SHP77 treated with DMSO at 0.1 percent for 48 hours (cell line): ENCODE measurements around the gene PCSK1.
A peak's percentile ranks its signal among the peaks of the same experiment; 100 is the strongest.

Experiments used
- DNase-seq: peaks from one replicate; lab custom pipeline; 2025; lab: John Stamatoyannopoulos, UW

PCSK1 gene

DNA sequence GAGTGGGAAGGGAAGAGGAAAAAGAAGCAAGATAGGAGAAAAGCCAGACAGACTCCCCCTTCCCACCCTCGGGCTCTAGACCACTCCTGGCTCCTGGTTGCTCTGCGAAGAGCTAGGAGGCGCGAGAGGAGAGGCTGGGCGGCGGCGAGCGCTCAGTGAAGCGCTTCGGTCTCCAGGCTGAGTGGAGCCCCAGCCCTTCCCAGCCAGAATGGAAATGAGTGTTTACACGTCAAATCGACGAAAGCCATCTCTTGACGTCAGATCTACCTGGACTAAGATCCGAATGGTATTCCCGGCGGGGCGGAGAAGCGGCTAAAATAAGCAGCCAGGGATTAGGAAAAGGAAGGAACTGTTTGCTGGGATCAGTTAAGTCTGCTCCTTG lies at the start of gene PCSK1:
Gene PCSK1 (minus strand): TSS at position 183 of the 382 bp plus-strand sequence. CDS start 206 bp downstream, outside the sequence.
- DNase-seq: peak; percentile 99

DNA sequence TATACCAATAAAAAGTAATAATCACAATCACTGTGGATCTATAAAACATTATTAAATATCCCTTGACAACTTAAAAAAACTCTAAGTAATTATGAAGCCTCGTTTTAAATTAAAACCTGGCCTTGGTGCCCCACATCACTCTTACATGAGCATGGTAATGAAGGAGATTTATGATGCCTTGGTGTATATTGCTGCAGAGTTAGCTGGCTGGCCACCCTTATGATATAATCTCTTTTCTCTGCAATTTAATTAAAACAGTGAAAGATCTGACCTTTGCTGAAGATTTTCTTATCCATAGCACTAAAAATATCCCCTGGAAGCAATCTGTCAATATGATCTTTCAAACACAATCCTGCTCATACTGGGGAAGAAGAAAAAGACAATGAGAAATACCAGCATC lies 48.8 kb upstream of the PCSK1 start:
- no peak for DNase-seq

DNA sequence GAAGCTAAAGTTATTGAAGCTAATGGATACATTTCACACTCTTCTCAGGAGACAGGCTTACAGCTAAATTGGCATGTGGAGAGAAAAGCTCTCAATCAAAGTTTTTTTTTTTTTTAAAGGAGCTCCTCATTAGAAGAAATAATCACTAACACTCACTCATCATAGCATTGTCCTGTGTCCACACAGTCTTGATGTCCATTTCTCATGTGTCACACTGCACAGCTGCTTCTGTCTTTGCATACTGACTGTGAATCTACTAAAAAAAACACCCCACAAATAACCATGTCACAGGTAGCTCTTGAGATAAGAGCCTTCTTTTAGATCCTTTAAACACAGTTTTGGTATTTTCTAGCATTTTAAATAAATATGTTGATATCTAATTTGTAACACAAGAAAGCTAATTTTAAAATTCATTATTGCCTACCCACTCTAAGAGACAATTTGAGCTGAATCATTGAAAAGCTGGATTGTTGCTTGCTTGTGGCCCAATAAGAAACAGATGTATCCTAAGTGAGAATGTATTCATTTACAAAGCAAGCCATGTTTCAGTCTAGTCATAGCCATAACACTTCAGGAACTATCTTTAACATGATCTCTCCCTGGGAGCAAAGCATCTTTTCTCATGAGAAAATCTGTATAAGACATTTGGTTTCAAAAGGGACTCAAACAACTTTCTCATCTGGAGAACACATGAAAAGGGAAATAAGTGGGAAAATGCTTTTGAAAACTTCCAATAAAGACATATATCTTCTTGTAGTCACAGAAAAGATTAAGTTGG lies 48.1 kb upstream of the PCSK1 start:
- no peak for DNase-seq

DNA sequence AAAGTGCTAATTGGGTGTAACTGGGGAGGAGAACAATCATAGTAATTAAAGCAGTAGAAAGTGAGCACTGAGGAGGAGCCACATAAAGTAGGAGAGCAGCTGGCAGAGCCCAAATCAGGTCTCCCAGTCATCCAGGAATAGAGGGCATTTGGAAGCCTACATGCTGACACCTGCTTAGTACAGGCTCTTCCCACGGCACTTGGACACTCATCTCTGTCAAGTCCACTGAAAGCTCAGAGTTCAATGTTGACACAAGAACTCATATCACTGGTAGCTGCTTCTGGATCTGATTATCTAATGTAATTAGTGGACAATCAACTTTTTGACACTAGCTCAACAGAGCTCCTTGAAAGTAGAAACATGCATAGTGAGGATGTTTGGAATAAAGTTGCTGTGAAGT lies 45.9 kb upstream of the PCSK1 start:
- peak; percentile 51 for DNase-seq

DNA sequence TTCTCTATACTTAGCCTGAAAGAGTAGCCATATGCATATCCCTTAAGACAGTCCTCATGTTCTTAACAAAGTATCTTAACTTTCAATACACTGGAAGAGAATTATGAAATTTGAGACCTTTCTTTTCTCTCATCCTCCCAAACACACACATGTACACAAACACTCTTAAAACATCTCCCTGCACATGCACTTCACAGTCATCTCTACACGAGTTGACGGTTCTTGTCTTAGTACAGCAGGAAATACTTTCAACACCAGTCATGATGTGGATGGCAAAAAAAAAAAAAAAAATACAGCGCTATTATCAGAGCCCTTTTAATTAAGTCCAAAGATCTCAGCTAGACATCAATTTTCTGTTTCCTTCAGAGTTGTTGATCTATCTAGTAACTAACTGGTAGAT lies 43.6 kb upstream of the PCSK1 start:
- no peak for DNase-seq

DNA sequence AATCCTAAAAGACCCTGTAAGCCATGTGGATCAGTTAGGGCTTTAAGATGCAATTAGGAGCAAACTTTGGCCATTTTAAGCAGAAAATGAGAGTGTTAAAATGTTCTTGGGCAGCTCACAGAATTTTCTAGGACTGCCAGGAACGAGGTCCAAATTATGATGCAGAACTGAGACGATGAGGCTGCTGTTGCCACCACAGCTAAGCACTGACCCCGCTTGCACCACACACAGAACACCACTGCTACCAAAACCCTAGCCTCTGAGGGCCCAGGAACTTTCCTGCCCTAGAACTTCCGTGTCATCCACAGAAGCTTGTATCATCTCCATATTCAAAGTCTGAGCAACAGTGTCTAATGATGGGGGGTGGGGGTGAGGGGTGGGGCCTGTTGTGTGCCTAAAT lies 41.0 kb upstream of the PCSK1 start:
- DNase-seq: no peak

DNA sequence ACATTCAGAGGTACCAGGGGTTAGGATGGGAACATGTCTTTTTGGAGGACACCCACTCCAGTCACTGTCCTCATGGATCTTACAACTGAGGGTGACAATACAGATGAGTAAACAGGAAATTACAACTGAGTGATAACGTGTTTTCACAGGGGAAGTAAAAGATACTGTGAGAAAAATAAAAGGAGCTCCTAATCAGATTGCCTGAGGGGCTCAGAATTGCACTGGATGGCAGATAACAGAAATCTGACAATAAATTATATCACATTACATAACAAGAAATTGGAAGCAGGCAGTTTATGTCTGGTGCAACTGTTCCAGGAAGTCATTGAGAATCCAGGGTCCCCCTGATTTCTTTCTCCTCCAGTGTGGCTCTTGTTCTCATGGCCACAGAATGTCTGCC lies 40.1 kb upstream of the PCSK1 start:
- no peak for DNase-seq

DNA sequence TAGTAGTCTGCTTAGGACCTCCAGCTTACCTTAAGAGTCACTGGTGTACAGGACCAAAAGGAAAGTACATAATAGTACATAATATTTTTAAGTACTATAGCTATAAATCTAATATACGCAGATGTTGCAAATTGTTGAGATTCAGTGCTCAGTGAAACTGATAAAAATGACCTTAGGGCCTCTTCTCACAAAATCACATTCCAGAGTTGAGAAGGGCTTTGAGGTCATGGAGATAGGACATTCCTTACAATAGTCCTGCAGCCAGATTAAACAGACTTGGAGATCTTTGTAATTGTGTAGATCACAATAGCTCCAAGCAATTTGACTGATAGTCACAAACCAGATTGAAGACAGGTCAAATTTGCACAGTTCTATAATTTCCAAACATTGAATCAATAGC lies 37.7 kb upstream of the PCSK1 start:
- DNase-seq: no peak

DNA sequence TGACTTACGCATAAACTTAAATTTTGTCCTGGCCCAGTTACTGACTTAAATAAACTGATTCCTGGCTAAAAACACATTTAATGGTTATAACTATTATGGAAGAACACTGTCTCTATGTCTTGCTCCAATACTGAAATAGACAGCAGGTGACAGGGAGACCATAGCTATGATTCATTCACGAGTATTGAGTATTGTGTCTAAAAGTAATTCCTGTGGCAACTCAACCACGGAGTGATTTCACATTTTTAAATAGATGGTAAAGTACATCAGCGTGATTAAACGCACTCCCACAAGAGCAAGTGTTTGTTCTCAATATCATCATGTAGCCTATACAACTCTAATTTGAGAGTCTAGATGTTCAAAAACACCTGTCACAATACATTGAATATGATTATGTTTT lies 35.9 kb upstream of the PCSK1 start:
- DNase-seq: peak; percentile 80

DNA sequence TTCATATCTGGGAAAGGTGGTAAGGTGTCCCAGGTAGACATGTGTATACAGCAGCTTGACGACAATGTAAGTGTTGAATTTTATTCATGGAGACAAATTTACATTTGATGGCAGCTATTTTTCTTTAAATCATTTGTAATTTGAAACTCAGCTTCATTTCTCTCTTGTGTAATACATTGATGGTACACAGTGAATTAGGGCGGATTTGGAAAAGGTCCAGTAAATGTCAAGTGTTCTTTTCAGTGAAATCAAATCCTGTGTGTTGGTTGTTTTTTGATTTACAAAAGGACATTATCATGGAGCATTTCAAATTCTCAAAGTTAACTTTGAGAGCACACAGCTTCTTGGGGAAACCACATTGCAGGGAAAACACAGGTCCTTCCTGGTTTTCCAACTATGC lies 30.0 kb upstream of the PCSK1 start:
- DNase-seq: no peak

DNA sequence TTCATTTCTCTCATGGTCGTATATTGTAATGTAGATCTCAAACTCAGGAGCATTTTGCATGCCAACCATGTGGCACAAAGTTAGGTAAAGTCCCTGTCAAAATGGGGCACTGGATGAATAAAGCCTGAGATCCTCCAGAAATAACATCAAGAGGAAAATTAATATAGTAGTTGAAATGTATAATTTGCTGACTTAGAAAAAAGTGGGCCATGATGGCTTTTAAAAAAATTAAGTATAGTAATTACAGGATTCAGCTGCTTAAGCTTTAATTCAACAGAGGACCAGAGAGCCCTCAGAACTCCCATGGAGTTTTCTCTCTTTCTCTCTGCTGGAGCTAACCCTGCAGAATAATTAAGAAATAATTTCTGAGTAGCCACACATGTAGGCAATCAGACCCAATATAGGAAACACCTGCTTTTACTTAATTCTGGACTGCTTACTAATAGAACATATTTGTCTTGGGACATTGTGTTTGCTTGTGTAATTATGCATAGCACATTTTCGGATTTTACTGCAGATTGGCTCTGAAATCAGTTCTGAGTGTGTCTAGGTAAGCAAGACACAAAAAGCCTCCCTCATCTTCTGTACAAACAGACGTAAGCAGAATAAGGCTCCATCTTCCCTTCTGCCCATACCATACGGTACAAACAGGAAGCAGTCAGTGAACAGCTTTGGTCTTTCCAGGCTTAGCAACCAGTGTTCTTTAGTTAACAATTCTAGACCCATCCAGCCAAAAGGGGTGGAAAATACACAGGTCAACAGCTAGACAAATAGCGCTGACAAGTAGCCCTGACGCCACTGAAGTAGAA lies 26.5 kb upstream of the PCSK1 start:
- peak; percentile 97 for DNase-seq

DNA sequence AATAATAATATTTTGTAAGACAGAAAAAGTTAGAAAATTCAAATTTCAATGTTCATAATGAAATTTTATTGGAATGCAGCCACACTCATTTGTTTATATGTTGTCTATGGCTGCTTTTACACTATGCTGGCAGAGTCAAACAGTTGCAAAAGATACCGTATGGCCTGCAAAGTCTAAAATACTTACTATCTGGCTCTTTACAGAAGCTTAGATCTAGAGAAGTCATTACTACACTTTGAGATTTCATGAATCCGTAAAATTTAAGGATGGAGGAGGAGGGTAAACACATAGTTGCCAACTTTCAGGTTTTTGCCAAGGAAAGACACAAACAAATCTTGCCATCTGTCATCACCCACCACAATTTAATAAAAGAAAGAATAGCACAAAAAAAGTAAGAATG lies 25.1 kb upstream of the PCSK1 start:
- DNase-seq: no peak

DNA sequence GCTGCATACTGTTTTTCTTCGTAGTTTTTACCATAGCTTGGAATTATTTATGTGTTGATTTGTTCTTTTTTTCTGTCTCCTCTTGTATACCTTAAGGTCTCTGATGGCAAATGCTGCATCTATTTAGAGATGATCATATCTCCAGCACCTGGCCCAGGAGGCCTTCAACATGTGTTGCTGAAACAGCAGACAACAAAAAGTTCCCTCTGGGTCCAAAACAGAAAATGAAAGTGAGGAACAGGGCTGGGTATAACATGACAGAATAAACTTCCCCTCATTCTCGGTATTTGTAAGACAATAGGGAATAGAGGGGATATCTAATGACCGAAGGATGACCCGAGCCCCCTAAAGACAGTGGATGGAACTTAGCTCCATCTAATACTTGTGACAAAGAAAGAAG lies 22.7 kb upstream of the PCSK1 start:
- no peak for DNase-seq

DNA sequence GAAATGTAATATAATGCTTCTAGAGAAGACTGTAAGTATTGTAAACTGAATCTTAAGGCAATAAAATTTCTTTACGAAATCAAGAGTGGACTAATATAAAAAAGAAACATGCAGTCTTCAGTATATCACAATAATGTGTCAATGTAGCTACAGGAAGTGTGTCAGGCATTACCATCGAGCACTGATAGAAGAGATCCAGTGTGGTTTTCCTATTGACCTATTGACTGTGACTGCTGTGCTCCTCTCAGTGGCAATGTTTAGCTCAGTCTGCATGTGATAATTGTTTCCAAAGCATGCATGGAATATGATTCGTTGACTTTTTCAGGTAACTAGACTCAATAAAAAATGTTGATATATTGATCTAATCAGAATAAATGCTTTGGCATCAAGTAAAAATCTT lies 20.3 kb upstream of the PCSK1 start:
- DNase-seq: no peak

DNA sequence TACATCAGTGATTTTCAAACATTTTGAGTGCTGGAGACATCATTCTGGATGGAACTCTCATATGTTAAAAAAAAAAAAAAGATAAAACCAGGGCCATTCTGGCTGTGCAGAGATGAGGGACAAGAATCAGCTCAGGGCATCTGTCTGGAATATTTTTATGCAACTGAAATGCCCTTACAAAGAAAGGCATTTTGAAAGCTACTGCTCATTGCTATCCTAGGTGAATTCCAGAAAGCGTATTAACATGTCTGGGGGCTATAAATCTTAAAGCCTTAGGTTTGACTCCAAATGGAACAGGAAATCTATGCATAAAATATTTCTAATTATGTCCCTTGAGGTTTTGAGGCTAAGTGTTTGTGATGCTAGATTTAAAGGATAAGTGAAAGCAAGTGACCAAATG lies 14.9 kb upstream of the PCSK1 start:
- DNase-seq: no peak

DNA sequence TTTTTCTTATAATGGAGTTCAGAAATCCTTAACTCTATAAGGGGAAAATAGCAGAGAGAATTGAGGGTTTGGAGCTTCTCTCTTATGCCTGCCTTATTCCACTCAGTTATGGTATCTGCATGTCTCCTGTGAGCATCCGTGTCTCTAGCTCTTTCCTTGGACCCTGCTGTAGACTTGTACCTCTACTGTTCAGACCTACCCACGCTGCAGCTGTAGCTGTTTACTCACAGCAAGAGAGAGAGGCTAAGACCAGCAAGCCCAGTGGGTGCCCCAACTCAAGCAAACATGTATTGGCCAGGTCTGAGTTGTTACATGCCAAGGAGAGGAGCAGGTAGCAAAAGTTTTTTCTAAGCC lies 7.1 kb upstream of the PCSK1 start:
- DNase-seq: no peak

DNA sequence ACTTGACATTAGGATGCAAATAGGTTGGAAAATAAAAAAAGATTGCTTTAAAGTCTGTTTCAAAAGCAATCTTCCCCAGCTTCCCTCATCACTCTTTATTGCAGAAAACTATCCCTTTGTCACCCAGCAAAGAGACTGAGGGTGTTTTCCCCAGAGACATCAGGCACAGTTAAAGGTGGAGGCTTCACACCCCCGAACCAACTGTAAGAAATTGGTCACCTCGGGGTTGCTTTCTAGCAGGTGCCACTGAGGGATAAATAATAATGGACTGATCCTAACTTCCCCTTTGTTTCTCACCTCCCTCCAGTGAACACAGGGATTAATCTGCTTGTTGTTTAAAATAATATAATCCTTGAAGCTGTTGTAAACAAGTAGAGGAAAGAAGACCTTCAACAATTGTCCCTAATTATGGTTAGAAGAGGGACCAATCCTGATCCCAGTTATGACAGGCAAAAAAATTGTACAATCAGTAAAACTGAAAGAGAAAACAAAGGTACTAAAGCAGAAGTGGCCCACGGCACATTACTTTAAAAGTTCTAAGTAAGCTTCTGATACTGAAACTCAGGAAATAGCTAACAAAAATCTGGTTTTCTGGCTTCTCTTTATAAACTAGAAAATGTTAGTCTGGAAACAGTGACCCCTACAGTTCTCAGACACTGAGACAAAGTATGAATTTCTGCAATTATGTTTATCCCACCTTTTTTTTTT lies 6.6 kb upstream of the PCSK1 start:
- DNase-seq: no peak

DNA sequence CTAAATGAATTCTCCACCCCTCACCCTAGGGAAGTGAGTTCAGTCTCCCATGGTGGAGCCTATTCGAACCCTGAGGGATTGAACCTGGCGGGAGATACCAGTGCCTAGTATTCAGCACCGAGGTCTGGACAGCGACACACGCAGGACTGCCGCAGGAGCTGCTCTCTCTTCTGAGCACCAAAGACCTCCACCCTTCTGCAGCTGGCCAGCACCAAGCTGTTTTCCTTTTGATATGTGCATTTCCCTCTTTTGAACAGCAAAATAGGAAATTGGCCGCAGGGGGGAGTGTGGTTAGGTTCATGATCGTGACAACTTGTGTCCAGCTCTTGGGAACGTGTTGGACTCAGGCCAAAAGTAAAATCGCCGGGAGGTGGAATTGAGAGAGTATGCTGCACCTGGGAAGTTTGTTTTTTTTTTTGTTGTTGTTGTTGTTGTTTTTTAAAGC lies 1.2 kb upstream of the PCSK1 start:
- DNase-seq: peak; percentile 96

DNA sequence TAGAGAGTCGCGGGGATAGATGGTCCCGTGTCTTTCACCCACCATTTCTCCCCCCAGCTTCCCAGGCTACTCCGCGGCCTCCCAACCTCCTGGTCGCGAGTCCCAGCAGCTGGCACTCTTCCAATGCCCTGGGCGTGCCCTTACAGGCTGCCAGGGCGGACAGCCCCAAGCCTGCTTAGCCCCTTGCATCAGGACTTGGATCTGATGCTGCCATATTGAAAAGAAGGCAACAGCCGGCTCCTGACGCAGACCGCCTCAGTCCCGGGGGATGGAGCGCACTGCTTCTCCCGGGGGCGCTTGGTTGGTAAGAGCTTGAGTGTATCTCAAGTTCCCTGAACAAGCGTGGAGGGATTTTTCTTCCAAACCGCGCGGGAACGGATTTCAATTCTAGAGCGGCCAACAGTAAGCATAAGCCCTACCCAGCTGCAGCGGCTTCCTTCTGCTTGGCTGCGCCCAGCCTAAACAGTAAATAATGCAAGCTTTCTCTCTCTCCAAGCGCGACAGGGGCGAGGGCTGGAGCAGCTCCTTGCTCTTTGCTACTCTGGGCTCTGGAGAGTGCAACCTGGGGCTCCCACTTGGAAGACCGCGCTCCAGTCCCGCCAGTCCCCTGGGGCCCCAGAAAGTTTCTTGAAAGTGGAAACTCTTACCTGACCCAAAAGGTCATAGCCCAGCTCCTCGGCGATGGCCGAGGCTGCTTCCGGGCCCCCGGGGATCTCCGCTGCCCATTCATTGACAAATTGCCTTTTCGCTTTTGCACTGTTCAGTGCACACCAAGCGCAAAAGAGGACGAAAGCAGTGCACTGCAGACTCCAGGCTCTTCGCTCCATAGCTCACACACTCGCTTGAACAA lies 607 bp downstream of the PCSK1 start:
- peak; percentile 71 for DNase-seq

DNA sequence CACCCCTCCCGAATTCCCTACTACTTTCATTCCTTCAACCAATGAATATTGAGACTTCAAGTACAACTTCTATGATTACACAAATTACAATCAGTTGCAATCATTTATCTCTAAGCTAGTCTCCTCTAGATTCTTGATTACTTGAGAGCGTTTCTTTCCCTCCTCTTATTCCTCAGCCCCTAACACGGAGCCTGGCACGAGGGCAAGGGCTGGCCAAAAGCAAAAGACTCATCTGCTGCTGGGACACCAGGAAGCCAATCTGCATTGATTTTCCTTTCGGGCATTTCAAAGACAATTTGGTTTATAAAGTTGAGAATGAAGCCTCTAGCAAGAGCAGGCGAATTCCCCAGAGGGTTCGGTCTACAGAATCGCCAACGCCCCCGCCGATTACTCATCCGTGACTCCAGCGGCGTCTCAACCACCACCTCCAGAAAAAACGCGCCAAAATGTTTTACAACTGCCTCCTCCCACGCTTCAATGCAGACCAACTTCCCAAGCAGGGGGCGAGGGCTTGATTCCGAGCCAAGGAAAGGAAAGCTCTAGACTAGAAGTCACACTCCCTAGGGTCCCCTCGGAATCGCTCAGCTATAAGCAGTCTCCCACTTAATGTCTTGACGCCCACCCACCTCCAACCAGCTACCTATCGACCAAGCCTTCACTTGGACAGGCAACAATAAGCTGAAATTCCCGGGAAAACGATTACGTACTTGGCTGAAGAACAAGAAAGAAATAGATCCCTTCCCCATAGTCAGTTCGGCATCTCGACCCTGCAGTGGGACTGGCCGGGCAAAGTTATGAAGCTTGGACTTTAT lies 1.5 kb downstream of the PCSK1 start:
- DNase-seq: peak; percentile 53

DNA sequence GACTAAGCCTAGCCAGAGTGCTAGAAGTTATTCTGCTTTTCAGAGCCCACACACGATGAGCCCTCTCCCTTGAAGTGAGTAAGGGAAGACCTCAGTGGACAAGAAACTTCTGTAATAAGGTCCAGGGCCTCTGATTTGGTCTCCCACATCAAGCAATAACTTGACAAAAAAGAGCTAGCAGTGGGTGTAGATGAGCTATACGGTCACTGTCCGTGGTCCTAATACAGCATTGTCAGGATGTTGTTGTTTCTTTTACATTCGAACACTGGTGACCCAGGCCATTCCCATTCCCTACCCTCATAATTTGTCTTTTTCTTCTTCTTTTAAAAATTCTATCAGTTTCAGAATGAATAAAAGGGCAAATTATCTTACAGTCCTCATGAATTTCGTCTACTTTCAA lies 5.2 kb downstream of the PCSK1 start:
- DNase-seq: no peak
